H1 (cell line): ENCODE data around the gene ADORA1. TPM values are rescaled to one million over a fixed set of nuclear protein-coding genes. Genes with fewer than 3 reads are reported as not detected.
A peak's percentile ranks its signal among the peaks of the same experiment; 100 is the strongest.

Experiments used
- CTCF ChIA-PET: fragments of 300-600 bp; sonication (Branson Sonifier 250); formaldehyde crosslinking; loops from one replicate; lab custom pipeline; 2021; ENCODE audit not compliant: partially characterized antibody; lab: Charles Lee
- POLR2A ChIA-PET: fragments of 300-600 bp; sonication (Branson Sonifier 250); formaldehyde crosslinking; loops from one replicate; lab custom pipeline; 2021; ENCODE audit warnings: inconsistent platforms; ENCODE audit not compliant: partially characterized antibody; lab: Charles Lee
- DNase-seq, 2 experiments: peaks; one replicate each; pipeline versions ENCODE4 v3.0.0 to v3.0.0-alpha.2; 2010 to 2022; ENCODE audit warnings: low spot score in 2 of 2, low read depth in 1 of 2, mixed read lengths in 1 of 2
- FAIRE-seq: peaks from 2 replicates; lab custom pipeline; 2011; peaks lifted over from hg19 to GRCh38; lab: Jason Lieb, UNC
- H2AFZ ChIP-seq: 2 replicates; pipeline ENCODE4 v1.8.1; 2012; ENCODE audit warnings: low read length, inconsistent platforms
- H2AK5ac ChIP-seq: 2 replicates; pipeline ENCODE4 v1.6.1; 2013; ENCODE audit warnings: low read depth, low read length
- H2BK120ac ChIP-seq: replicated peaks from 2 replicates; pipeline ENCODE3; 2013; ENCODE audit warnings: low read depth, low read length, inconsistent platforms
- H2BK12ac ChIP-seq: 2 replicates; pipeline ENCODE4 v1.6.1; 2013; ENCODE audit warnings: low read depth, low read length
- H2BK15ac ChIP-seq: 2 replicates; pipeline ENCODE4 v1.6.1; 2013; ENCODE audit warnings: low read length
- H2BK20ac ChIP-seq: 2 replicates; pipeline ENCODE4 v1.6.1; 2013; ENCODE audit warnings: low read length
- H2BK5ac ChIP-seq: 2 replicates; pipeline ENCODE4 v1.6.1; 2013; ENCODE audit warnings: low read depth, low read length
- H3K14ac ChIP-seq: 2 replicates; pipeline ENCODE4 v1.6.1; 2013; ENCODE audit warnings: inconsistent platforms; ENCODE audit not compliant: insufficient read length
- H3K18ac ChIP-seq: 2 replicates; pipeline ENCODE4 v1.6.1; 2013; ENCODE audit warnings: low read length; ENCODE audit errors: extremely low read depth
- H3K23ac ChIP-seq: 2 replicates; pipeline ENCODE4 v1.6.1; 2013; ENCODE audit warnings: inconsistent platforms; ENCODE audit not compliant: insufficient read length
- H3K23me2 ChIP-seq: 2 replicates; pipeline ENCODE4 v1.6.1; 2013; ENCODE audit warnings: low read depth, low read length
- H3K27ac ChIP-seq: 2 replicates; pipeline ENCODE4 v1.6.1; 2011; ENCODE audit warnings: low read depth, low read length, inconsistent platforms
- H3K27me3 ChIP-seq, 4 experiments: replicated peaks in 1 of 4; 1 replicate in 1 of 4; 2 replicates in 3 of 4; pipeline versions ENCODE4 v1.6.1 to v1.8.1; 2011 to 2013; ENCODE audit warnings: low read length in 3 of 4, mild to moderate bottlenecking in 3 of 4, inconsistent platforms in 2 of 4, mixed read lengths in 2 of 4, moderate library complexity in 1 of 4; ENCODE audit not compliant: control insufficient read depth in 3 of 4, insufficient read depth in 3 of 4; ENCODE audit errors: extremely low read depth in 1 of 4
- H3K36me3 ChIP-seq, 4 experiments: 2 replicates each; pipeline versions ENCODE4 v1.6.1 to v1.8.1; 2011 to 2013; ENCODE audit warnings: mild to moderate bottlenecking in 4 of 4, low read length in 3 of 4, moderate library complexity in 2 of 4, control low read depth in 1 of 4, inconsistent platforms in 1 of 4; ENCODE audit not compliant: insufficient read depth in 4 of 4, control insufficient read depth in 2 of 4
- H3K4ac ChIP-seq: replicated peaks from 2 replicates; pipeline ENCODE3; 2013; ENCODE audit warnings: low read length, low read depth, mixed read lengths, inconsistent platforms; ENCODE audit not compliant: insufficient read length
- H3K4me1 ChIP-seq, 4 experiments: replicated peaks in 1 of 4; 1 replicate in 1 of 4; 2 replicates in 3 of 4; pipeline versions ENCODE4 v1.6.1 to v1.8.1; 2011 to 2013; ENCODE audit warnings: low read length in 3 of 4, inconsistent platforms in 2 of 4, mixed read lengths in 1 of 4; ENCODE audit not compliant: insufficient read depth in 4 of 4, control insufficient read depth in 3 of 4
- H3K4me2 ChIP-seq, 2 experiments: 2 replicates each; pipeline versions ENCODE4 v1.6.1 to v1.8.1; 2011 to 2013; ENCODE audit warnings: low read depth in 2 of 2, low read length in 2 of 2, control low read depth in 1 of 2, inconsistent platforms in 1 of 2, mild to moderate bottlenecking in 1 of 2; ENCODE audit not compliant: insufficient read depth in 1 of 2
- H3K4me3 ChIP-seq, 4 experiments: fragments of 200-600, 300-600 bp in 1 of 4; sonication (generic), shearing (Covaris generic), sonication (Bioruptor Twin) in 1 of 4; 2 replicates each; pipeline versions ENCODE4 v1.5.1 to v1.8.1; 2011 to 2016; ENCODE audit warnings: low read length in 4 of 4, low read depth in 3 of 4, control low read depth in 2 of 4, inconsistent platforms in 2 of 4, mild to moderate bottlenecking in 2 of 4, mixed read lengths in 1 of 4, moderate library complexity in 1 of 4; ENCODE audit not compliant: insufficient read depth in 2 of 4; ENCODE audit errors: extremely low read depth in 1 of 4
- H3K56ac ChIP-seq: replicated peaks from 2 replicates; pipeline ENCODE3; 2013; ENCODE audit warnings: low read depth, mild to moderate bottlenecking, mixed read lengths, low read length, inconsistent platforms; ENCODE audit not compliant: insufficient read length
- H3K79me1 ChIP-seq: 2 replicates; pipeline ENCODE4 v1.6.1; 2013; ENCODE audit warnings: low read depth, low read length, control low read depth
- H3K79me2 ChIP-seq, 2 experiments: 2 replicates each; pipeline versions ENCODE4 v1.6.1 to v1.8.1; 2012 to 2013; ENCODE audit warnings: low read length in 2 of 2, mild to moderate bottlenecking in 2 of 2, inconsistent platforms in 1 of 2; ENCODE audit not compliant: insufficient read depth in 2 of 2, control insufficient read depth in 1 of 2
- H3K9ac ChIP-seq, 4 experiments: replicated peaks in 1 of 4; 1 replicate in 1 of 4; 2 replicates in 3 of 4; pipeline versions ENCODE4 v1.6.1 to v1.8.1; 2011 to 2013; ENCODE audit warnings: low read depth in 3 of 4, low read length in 3 of 4, control low read depth in 2 of 4, mild to moderate bottlenecking in 2 of 4, moderate library complexity in 2 of 4, inconsistent platforms in 1 of 4; ENCODE audit errors: extremely low read depth in 1 of 4
- H3K9me3 ChIP-seq, 2 experiments: 2 replicates each; pipeline versions ENCODE4 v1.6.1 to v1.8.1; 2012 to 2013; ENCODE audit warnings: mild to moderate bottlenecking in 2 of 2, moderate library complexity in 2 of 2, control low read depth in 1 of 2, inconsistent platforms in 1 of 2, low read depth in 1 of 2, low read length in 1 of 2, mixed read lengths in 1 of 2; ENCODE audit not compliant: insufficient read depth in 2 of 2
- H4K20me1 ChIP-seq, 2 experiments: replicated peaks in 1 of 2; 2 replicates each; pipeline versions ENCODE3 to v1.8.1; 2011 to 2013; ENCODE audit warnings: inconsistent platforms in 2 of 2, low read length in 2 of 2, mild to moderate bottlenecking in 1 of 2; ENCODE audit not compliant: insufficient read depth in 2 of 2, control insufficient read depth in 1 of 2
- H4K5ac ChIP-seq: 2 replicates; pipeline ENCODE4 v1.6.1; 2013; ENCODE audit warnings: low read length, low read depth, mixed read lengths, inconsistent platforms; ENCODE audit not compliant: insufficient read length
- H4K8ac ChIP-seq: 2 replicates; pipeline ENCODE4 v1.8.0; 2013; ENCODE audit warnings: mild to moderate bottlenecking, moderate library complexity, low read length, inconsistent platforms; ENCODE audit not compliant: insufficient read depth; ENCODE audit errors: extremely low read depth
- H4K91ac ChIP-seq: replicated peaks from 2 replicates; pipeline ENCODE3; 2013; ENCODE audit warnings: low read length, mixed read lengths, inconsistent platforms; ENCODE audit not compliant: insufficient read length
- GABPA ChIP-seq: IDR thresholded peaks from 2 replicates; pipeline ENCODE4 v1.6.1; 2011; ENCODE audit warnings: mild to moderate bottlenecking, low read length, moderate library complexity, borderline replicate concordance; ENCODE audit not compliant: insufficient read depth
- WGBS, 2 experiments: shearing (Covaris generic) in 1 of 2; methylation state at CpG; one replicate each; pipeline versions ENCODE4 v1.1.6 to v1.1.7; 2013 to 2015; ENCODE audit warnings: low lambda C conversion rate in 2 of 2, mixed read lengths in 2 of 2, inconsistent platforms in 1 of 2, low coverage in 1 of 2, missing lambda C conversion rate in 1 of 2; ENCODE audit not compliant: insufficient replicate concordance in 2 of 2, insufficient coverage in 1 of 2, insufficient read length in 1 of 2; ENCODE audit errors: extremely low coverage in 1 of 2, missing lambda C conversion rate in 1 of 2; 5-methylcytosine and 5-hydroxymethylcytosine counted together
- polyA plus RNA-seq, 7 experiments: library from polyadenylated mRNA; depleted of rRNA in 3 of 7; stranded (reverse) in 5 of 7; unstranded in 2 of 7; fragments of >200 nt in 5 of 7; fragments of 200-250 nt in 2 of 7; gene quantifications; 1 replicate in 5 of 7; 2 replicates in 1 of 7; 4 replicates in 1 of 7; pipeline versions ENCODE4 v1.2.1 to v1.2.3, GENCODE V29; 2011 to 2013; ENCODE audit warnings: missing spikeins in 2 of 7, mixed read lengths in 2 of 7
- total RNA-seq: library from RNA; stranded (reverse); fragmentation: NEBNext Ultra II Directional; extraction: Animal tissue kit (Norgen Biotek cat#: 25700); gene quantifications from 2 replicates; pipeline ENCODE4 v1.2.1, GENCODE V29; 2021
- TF ChIP-seq, protein P1 (sequence below): IDR thresholded peaks from 2 replicates; pipeline ENCODE4 v1.6.1; 2012; ENCODE audit warnings: inconsistent platforms
- TF ChIP-seq, protein P2 (sequence below): IDR thresholded peaks from 2 replicates; pipeline ENCODE4 v1.6.1; 2012; ENCODE audit warnings: inconsistent platforms

Gene ADORA1
- total and polyA plus RNA-seq, 2 of the 8 experiments (the other 6 are each of a cell fraction or from before 2014, with no cell fraction given): 3.3 to 6.7 TPM

DNA sequence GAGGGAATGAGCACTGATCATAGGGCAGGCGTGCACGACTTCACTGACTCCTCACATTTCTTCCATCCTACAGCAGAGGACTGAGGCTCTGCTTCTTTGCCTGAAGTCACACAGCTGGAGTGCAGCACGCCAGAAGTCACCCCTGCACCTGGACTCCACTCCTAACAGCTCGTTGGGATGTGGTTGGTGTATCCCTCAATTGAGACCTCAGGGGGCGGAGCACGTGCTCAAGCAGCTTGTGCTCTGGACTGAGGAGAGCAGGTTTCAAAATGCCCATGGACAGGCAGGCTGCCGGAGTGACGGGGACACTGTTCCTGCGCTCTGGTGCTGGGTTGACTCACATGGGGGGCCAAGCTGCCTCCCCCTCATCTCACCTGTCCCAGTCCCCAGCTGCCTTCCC lies 88.0 kb downstream of the ADORA1 start:
- CTCF ChIA-PET: interaction anchor here (0.6 to 18.1 kb wide), 44 partner anchors 9 to 448 kb away, joined by 3 to 479 read pairs (median 15); partner anchors contain the start of genes ADORA1, CHI3L1, CHIT1 and MYBPH
- no peak overlapping the region for H3K23ac ChIP-seq
- no peak overlapping the region for H3K56ac ChIP-seq
- DNase-seq (no peak), FAIRE-seq (no peak)
- POLR2A ChIA-PET: interaction anchor here (1.0 to 1.5 kb wide), 7 partner anchors 10 to 198 kb away, joined by 3 to 4 read pairs (median 3); no protein-coding TSS in a partner anchor
- no peak overlapping the region for H3K4me3 ChIP-seq
- no peak overlapping the region for H2AK5ac ChIP-seq
- no peak overlapping the region for H4K8ac ChIP-seq
- H2BK20ac ChIP-seq: no peak overlapping the region
- 85% methylated on average over 9 of the region's 9 CpGs; no CpG with 5 or more reads in 1 of the 2 experiments for WGBS, 2 experiments
- H3K4me1 ChIP-seq: peaks cover 0 to 12% (median 11%) of the 10 kb centered on the region in 4 experiments; a peak in 6 of 7 replicates
- no peak overlapping the region for H3K18ac ChIP-seq
- H3K9ac ChIP-seq: no peak overlapping the region
- no peak overlapping the region for H4K91ac ChIP-seq
- no peak overlapping the region for H3K14ac ChIP-seq
- H3K27ac ChIP-seq: no peak overlapping the region
- no peak overlapping the region for H2BK5ac ChIP-seq
- H3K23me2 ChIP-seq: no peaks in the 10 kb centered on the region
- no peak overlapping the region for H2BK120ac ChIP-seq
- no peaks in the 10 kb centered on the region for H3K27me3 ChIP-seq
- no peak overlapping the region for H4K5ac ChIP-seq
- no peak overlapping the region for H3K4ac ChIP-seq
- peak overlapping the region; percentile 68; the same call in 1 of the 2 replicates for H2BK15ac ChIP-seq
- H3K79me2 ChIP-seq: no peaks in the 10 kb centered on the region
- no peaks in the 10 kb centered on the region for H3K36me3 ChIP-seq
- no peak overlapping the region; a peak in 1 of 4 replicates for H3K4me2 ChIP-seq
- no peak for TF ChIP-seq GABPA
- TF ChIP-seq, protein P1, sequence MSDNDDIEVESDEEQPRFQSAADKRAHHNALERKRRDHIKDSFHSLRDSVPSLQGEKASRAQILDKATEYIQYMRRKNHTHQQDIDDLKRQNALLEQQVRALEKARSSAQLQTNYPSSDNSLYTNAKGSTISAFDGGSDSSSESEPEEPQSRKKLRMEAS: peak; percentile 44; the same call in 1 of the 2 replicates
- TF ChIP-seq, protein P2, sequence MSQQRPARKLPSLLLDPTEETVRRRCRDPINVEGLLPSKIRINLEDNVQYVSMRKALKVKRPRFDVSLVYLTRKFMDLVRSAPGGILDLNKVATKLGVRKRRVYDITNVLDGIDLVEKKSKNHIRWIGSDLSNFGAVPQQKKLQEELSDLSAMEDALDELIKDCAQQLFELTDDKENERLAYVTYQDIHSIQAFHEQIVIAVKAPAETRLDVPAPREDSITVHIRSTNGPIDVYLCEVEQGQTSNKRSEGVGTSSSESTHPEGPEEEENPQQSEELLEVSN: peak; percentile 26; the same call in 1 of the 2 replicates
- no peaks in the 10 kb centered on the region for H3K9me3 ChIP-seq
- H2AFZ ChIP-seq: 0 out of 2 replicates have a peak overlapping the region, but pooled peaks have one; percentile 8
- H3K79me1 ChIP-seq: no peaks in the 10 kb centered on the region
- no peaks in the 10 kb centered on the region for H4K20me1 ChIP-seq
- no peak overlapping the region for H2BK12ac ChIP-seq
